ENCODE results near the gene C11orf58. TPM values are rescaled to one million over a fixed set of nuclear protein-coding genes. Genes with fewer than 3 reads are reported as not detected.

Gene C11orf58
- total RNA-seq, 1 donor from 2014 or later = 227 TPM

DNA sequence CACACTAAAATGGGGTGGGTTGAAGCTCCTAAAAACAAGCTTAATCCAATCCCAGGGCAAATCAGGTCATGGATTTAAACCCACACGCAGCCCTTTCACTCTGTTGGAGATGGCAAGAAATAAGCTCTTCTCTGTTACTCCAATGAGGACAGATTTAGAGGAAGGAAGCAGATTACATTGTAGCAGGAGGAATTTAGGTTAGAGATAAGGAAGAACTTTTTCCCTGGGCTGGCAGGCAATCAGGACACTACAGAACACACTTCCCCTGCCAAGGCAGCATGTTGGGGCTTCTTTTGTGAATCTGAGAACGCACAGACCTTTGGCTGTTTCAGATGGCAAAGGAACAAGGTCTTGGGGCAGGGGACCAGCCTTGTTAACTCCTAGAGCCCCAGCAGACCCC, 46.2 kb downstream of the C11orf58 start:
- DNase-seq (ENCODE audit: low read depth) = no peak

- peak; percentile 62 for DNase-seq (ENCODE audit: low read depth)
These were observed 47.2 kb downstream of the C11orf58 start for GRCh38 chr11:16785520-16786128.

DNA sequence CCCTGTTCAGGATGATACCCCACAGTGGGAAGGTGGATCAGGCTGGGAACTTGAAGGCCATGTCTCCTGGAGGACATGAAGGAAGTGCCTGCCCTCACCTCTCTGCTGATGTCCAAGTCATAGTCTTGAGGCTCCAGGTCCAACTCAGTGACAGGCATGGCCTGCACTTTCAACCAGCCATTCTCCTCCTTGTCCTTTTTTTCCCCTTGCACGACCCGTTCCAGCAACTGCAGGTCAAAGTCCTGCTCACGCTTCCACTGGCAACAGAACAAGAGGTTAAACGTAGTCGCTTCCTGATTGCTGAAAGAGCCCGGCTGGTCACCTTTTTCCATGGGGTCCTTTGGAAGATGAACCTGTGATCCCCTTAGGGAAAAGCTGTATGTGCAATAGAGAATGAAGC, 47.7 kb downstream of the C11orf58 start:
- DNase-seq (ENCODE audit: low read depth) = no peak

GRCh38 chr11:16787035-16787742, 48.7 kb downstream of the C11orf58 start:
- peak; percentile 42 for DNase-seq (ENCODE audit: low read depth)

GRCh38 chr11:16788141-16789062, 50.0 kb downstream of the C11orf58 start:
- peak; percentile 99 for DNase-seq (ENCODE audit: low read depth)

DNA sequence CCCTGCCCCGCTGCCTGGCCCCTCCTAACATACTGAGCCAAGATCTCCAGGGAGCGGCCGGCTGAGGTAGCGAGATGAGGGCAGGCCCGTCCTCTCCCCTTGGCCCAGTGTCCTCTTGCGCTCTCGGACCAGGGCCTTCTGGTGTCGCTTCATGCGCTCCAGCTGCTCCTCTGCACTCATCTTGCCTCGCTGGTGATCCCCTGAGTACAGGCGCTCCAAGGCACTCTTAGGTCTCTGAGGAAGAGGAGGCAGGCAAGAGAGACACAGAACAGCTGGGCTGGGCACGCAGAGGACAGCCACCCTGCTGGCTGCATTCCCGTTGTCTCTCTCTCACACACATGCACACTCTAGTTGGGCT, 50.6 kb downstream of the C11orf58 start:
- no peak for DNase-seq (ENCODE audit: low read depth)

DNA sequence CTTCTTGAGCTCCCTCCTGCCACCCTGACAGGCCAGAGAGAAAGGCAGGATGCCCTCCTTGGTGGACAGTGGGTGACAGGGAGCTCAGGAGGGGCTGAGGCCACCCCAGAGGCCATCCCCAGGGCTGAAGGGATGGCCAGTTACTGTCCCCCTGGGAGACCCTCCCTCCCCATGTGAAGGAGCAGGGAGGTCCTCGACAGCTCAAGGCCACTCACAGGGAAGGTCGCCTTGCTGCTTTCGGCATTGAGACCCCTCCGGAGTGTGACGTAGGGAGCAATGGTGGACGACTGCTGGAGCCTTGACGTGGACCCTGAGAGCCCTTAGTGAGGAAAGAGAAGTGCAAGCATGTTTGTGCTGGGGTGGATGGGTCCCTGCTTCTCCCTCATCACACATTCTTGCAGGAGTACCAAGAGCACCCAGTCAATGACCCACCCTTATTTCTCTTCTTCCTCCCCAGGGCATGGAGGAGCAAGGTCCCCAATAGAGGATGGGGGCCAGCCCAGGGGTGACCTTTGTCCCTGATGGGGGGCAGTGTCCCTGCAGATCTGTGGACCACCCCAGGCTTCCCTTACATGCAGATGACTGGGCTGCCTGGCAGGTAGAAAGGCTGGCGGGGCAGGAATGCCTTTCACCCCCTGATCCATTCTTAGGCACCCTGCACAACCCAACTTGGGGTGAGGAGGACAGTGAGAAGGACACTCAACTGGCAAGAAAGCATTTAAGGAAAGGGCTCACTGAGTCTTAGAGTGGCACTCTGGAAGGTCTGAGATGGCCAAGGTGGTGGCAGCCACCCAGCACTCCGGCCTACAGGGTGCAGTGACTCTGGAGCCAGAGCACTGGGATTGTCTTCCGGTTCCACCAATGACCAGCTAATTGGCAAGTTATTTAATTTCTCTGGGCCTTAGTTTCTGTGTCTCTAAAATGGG, 51.4 kb downstream of the C11orf58 start:
- no peak for DNase-seq (ENCODE audit: low read depth)

- DNase-seq (ENCODE audit: low read depth) = no peak
These were observed 52.2 kb downstream of the C11orf58 start for GRCh38 chr11:16790486-16791190.

DNA sequence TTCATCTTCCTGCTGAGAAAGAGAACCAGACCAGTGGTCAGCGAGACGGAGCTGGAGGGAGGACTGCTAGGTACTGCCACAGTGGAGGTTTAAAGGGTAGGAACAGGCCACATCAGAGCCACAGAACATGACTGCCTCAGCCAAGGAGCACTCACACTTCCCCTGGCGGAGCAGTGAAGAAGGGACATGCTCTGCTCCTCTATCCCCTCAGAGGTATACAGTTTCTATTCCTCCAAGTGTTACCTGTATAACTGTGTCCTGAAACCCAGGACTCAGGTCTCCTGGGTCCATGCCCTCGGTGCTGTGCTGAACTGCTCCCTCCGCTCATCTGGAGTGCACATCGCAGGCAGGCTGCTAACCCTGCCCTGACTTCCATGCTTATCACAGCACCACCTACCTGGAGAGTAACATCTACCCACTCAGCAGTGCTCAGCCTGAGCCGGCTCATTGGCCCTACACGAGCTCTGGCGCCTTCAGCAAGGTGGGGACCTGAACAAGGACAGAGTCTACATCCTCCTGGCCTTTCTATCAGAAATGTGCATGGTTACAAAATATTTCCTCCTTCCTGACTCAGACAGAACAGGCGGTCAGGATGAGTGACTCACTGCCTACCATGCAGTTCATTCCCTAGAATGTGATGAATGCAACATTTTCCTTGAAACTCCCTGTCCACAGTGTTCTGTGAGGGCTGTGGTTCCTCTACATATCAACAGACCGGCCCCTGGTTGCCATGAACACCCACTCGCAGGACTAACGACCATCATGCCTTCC, 52.9 kb downstream of the C11orf58 start:
- peak; percentile 98 for DNase-seq (ENCODE audit: low read depth)

- DNase-seq (ENCODE audit: low read depth) = peak; percentile 18
These were observed 54.0 kb downstream of the C11orf58 start for GRCh38 chr11:16792426-16792825.

- no peak for DNase-seq (ENCODE audit: low read depth)
These were observed 54.6 kb downstream of the C11orf58 start for GRCh38 chr11:16793009-16793408.

GRCh38 chr11:16793511-16793910, 55.1 kb downstream of the C11orf58 start:
- no peak for DNase-seq (ENCODE audit: low read depth)

DNA sequence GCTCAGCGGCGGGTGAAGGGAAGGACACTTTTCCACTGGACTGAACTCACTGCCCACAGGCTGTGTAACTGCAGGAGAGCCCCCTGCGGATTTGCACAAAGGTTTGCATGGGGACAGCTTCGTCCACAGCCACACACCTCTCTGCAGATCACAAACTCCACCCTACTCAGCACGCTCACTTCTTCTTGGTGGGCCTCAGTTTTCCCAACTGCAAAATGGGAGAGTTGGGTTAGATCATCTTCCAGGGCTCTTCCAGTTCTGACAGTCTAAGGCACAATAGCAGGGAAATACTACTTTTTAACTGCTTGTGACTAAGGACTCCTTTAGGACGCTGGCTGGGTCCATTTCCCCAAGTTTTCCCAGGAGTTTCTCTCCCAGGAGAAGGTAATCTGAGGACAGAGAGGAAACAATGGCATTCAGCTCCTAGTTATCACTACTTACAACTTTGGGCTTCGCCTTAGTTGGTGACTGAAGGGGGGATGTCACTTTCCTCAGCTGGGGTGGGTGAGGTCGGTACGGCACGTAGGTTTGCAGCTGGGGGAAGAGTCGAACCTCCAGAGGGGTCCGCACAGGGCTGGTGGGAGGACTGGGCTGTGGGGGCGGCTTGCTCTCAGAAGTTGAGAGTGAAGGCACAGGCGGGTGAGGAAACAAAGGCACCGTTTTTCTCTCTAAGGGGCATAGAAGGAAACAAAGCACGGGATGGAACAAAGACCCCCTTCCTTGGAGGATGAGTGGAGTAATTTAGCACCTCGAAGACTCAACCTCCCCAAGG, 55.8 kb downstream of the C11orf58 start:
- DNase-seq (ENCODE audit: low read depth) = no peak

- DNase-seq (ENCODE audit: low read depth) = no peak
These were observed 56.7 kb downstream of the C11orf58 start for GRCh38 chr11:16795146-16795545.

- DNase-seq (ENCODE audit: low read depth) = no peak
These were observed 57.9 kb downstream of the C11orf58 start for GRCh38 chr11:16796311-16796710.

GRCh38 chr11:16797776-16798175, 59.3 kb downstream of the C11orf58 start:
- DNase-seq (ENCODE audit: low read depth) = no peak

GRCh38 chr11:16799221-16799620, 60.8 kb downstream of the C11orf58 start:
- no peak for DNase-seq (ENCODE audit: low read depth)

GRCh38 chr11:16799890-16800289, 61.4 kb downstream of the C11orf58 start:
- no peak for DNase-seq (ENCODE audit: low read depth)

DNA sequence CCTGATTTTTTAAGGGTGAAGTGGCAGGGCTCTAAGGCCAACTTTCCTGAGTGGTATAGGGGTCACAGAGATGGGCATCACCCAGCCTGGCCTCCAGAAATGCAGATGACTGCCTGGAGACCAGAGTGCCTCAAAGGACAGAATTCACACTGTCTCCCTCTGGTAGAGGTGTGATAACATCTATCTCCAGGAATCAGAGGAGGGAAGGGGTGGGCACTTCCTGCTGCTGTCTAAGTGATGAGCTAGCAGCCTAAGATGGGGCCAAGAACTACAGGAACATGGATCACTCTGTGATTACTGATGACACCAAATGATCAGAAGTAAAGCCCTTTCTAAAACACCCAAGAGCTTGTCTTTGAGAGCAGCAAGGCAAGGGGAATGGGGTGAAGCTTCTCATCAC, 61.9 kb downstream of the C11orf58 start:
- no peak for DNase-seq (ENCODE audit: low read depth)
